CD4-positive, alpha-beta T cell treated with Interleukin-10 for 1 hour (primary cell): ENCODE data around the gene GYPB.
"Not testable (repeated sequence)": the region's sequence is repeated elsewhere in the genome, so short reads cannot be mapped to it uniquely, and the experiment has no call there.

ENCODE experiments used
- DNase-seq: peaks from one replicate; pipeline ENCODE4 v3.0.0-alpha.2; 2020

Gene GYPB

GRCh38 chr4:144008602-144009001, 10.6 kb downstream of the GYPB start:
- not testable (repeated sequence) for DNase-seq

- DNase-seq: not testable (repeated sequence)
These were observed 11.2 kb downstream of the GYPB start for GRCh38 chr4:144007960-144008359.

- DNase-seq: not testable (repeated sequence)
These were observed 12.9 kb downstream of the GYPB start for GRCh38 chr4:144006200-144006803.

DNA sequence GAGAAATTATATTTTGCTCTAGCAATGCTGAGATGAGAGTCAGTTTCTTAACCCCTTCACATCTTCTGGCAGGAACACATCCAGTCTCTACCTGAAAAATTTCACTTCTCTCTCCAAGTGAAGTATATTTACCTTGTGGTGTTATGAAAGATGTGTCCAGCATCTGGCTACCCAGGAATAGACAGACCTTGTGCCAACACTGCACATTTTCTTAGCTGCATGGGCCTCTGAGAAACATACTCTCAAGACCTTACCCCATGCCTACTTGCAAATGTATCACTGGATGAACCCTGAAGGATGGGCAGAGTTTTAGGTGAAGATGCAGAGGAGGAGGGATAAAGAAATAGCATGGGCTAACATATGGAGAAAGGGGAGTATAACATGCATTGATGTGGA, 13.6 kb downstream of the GYPB start:
- not testable (repeated sequence) for DNase-seq

DNA sequence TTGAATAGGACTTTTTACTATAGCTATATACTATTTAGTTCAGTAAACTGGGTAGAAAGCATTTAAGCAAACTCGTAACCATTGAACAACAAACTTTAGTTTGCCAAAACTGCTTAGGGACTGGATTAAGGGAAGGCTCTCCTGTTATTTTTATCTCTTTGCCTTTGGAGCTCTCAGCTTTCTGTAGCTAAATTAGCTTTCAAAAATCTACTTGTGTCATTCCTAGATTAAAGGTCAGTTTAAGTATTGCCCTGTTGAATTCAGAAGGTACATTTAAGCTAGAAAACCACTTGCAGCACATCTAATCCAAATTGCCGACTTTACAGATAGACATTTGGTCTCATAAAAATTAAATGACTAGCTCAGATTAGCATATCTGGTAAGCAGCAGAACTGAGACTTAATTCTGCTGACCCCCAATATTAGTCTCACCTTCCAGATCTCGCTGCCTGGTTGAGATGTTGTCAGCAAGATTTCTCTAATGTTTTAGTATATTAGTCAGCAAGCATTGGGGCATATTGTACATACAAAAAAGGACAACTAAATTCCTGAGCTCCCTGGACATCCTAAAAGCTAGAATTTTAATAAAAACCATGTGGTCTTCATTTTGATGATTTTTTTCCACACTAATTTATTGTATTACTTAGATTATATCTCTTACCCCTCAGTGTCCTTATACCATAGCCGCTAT, 14.2 kb downstream of the GYPB start:
- not testable (repeated sequence) for DNase-seq

DNA sequence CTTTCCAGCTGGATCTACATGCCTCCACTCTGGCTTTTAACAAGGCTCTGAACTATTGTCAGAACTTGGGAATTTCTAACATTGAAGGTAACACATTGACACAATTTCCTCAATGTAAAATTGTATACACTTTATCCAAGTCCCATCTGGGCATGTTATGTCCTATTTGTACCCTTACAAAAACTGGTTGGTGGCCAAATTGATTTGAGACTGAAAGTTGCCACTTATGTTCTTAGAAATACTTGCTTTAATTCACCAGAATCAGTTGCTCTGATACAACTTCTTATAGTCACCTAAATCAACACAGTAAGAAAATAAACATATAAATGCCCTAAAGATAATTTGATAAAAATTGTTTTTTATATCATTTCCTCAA, 15.3 kb downstream of the GYPB start:
- DNase-seq: not testable (repeated sequence)

GRCh38 chr4:144003205-144003889, 15.8 kb downstream of the GYPB start:
- not testable (repeated sequence) for DNase-seq

DNA sequence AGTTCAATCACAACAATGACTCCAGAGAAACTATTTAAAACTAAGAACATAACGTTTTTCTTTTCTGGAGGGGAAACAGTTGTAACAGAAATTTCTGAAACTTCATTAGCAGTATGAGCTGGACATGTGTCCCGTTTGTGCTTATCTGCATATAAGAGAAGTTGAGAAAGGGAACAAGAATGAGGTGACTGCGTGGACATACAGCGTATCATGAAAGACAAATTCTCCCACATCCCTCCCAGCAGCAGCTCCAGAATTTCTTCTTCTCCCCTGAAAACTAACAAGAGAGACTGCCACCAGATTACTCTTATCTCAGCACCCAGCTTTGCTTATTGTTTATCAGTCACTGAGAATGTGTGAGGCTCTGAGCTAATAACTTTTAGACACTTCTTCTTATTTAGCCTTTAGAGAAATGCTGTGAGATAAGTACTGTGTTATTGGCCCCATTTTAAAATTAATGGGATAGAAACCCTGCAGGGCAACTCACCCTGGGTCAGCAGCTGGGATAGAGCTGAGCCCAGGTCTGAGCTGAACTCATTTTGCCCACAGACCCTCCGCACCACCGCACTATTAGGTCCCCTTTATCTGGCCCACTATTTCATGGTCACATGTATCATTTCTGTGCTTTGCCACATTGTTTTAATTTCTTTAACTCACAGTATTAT, 18.7 kb downstream of the GYPB start:
- DNase-seq: not testable (repeated sequence)

DNA sequence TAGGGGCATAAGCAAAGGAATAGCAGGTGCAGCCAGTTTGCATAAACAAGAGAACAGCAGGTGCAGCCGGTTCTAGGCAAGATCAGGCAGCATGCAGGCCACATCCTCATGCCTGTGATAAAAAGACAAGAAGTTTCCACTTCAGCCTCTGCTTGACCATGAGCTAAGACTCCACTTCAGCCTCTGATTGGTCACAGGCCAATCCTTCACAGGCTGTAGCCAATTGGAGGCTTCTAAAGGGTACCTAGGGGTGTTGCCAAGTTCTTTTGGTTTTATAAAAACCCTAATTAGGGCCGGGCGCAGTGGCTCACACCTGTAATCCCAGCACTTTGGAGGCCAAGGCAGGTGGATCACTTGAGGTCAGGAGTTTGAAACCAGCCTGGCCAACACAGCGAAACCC, 23.0 kb downstream of the GYPB start:
- DNase-seq: not testable (repeated sequence)

DNA sequence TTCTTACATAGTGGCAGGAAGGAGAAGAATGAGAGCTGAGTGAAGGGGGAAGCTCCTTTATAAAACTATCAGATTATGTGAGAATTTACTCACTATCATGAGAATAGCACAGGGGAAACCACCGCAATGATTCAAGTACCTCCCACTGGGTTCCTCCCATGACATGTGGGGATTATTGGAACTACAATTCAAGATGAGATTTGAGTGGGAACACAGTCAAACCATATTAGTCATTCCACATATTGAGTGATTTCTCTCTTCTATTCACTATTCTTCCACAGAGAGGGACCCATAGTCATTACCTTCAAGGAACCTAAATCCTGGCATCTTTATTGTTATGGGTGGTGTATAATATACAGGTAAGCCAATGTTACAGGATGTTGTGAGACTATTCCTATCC, 27.4 kb downstream of the GYPB start:
- DNase-seq: not testable (repeated sequence)

DNA sequence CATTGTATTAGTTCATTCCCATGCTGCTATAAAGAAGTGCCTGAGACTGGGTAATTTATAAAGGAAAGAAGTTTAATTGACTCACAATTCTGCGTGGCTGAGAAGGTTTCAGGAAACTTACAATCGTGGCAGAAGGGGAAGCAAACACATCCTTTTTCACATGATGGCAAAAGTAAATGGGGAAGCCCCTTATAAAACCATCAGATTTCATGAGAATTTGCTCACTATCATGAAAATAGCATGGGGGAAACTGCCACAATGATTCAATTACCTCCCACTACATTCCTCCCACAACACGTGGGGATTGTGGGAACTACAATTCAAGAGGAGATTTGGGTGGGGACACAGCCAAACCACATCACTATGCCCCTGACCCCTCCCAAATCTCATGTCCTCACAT, 28.5 kb downstream of the GYPB start:
- DNase-seq: not testable (repeated sequence)

DNA sequence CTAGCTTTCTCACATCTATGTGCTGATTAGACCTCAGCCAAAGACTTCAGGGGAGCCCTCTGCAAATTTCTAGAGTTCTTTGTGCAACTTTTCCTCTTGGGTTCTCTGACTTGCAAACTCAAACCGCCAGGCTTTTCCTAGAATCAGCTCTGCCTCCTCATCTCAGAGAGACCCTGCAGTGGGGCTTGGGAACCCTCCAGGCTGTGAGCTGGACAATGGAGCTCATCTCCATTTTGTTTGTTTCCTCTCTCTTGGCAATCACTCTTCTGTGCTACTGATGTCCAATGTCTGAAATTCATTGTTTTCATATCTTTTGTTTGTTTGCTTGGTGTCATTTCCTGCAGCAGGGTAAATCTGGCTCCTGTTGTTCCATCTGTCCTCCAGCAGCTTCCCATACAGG, 33.0 kb downstream of the GYPB start:
- no peak for DNase-seq

DNA sequence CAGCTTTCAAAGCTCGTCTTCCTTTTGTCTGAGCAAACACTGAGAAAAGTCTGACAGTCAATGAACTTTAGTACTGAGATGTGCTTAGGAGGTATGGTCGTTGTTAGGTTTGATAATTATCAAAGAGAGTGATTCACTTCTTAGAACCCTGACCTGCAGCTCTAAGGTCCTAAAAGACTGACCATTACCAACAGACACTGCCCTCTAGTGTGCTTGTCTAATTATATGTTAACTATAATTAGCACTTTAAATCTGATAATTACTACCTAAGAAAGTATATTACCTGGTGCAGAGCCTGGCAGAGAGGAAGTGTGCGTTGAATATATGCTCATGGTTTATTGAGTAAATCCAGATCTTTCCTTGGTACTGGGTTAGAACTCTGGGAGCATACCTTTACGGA, 38.4 kb downstream of the GYPB start:
- DNase-seq: not testable (repeated sequence)

DNA sequence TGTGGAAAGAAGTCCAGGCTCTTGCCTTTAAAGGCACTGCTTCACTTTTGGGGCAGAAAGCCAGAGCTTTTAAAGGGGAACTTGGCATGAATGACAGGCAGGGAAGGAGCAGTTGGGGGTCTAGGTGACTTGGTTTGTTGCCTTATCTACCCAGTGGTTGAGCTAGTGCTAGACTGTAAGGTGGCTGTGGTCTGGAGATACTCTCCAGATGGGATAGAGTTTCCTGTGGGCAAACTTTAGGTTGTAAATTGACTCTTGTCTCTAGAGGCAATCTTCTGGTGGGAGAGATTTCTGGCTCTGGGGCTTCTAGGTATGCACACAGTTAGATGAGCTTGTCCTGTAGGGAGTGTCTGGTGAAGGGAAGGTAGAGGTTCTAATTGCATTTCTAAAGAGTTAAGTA, 43.7 kb downstream of the GYPB start:
- not testable (repeated sequence) for DNase-seq

- DNase-seq: not testable (repeated sequence)
These were observed 45.2 kb downstream of the GYPB start for GRCh38 chr4:143974021-143974420.

DNA sequence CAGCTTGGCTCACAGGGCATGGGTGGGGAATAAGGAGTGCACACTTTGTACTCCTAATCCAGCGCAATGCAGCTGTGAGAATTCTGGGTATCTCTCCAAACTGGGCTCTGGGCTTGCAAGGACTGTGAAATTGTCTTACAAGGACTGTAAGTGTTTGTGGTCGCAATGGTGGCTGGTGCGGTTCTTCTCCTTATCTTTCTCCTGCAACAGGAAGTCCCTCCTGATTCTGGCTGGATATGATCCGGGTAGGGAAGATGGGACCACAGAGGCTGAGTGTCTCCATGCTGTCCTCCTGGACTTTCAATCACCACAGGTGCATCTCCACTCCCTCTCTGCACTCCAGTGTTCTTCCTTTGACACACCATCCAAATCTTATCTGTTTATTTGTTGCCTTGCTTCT, 58.1 kb downstream of the GYPB start:
- DNase-seq: no peak

- not testable (repeated sequence) for DNase-seq
These were observed 63.9 kb downstream of the GYPB start for GRCh38 chr4:143955306-143955705.

- DNase-seq: not testable (repeated sequence)
These were observed 67.7 kb downstream of the GYPB start for GRCh38 chr4:143951458-143951972.

DNA sequence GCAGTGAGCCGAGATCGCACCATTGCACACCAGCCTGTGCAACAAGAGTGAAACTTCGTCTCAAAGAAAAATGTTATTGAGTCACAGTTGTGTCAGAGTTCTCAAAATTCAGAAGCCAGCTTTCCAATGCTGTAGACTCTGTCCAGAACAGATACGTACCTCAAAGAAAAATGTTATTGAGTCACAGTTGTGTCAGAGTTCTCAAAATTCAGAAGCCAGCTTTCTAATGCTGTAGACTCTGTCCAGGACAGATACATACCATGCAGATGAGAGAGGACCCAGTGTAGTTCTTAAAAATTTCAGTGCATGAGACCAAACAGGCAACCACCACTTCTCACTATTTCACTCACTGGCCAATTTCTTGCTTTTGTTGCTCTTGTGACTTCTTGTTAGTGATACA, 68.2 kb downstream of the GYPB start:
- DNase-seq: not testable (repeated sequence)

- not testable (repeated sequence) for DNase-seq
These were observed 69.0 kb downstream of the GYPB start for GRCh38 chr4:143950185-143950584.

GRCh38 chr4:143947493-143947892, 71.7 kb downstream of the GYPB start:
- not testable (repeated sequence) for DNase-seq
